HG03135 (cell line): ENCODE measurements around the gene PODNL1.

Source experiments
- ATAC-seq: cut with Tn5 transposase; IDR thresholded peaks from one replicate; pipeline ENCODE4 v1.9.1; 2021; ENCODE audit warnings: mild to moderate bottlenecking, moderate library complexity; ENCODE audit not compliant: unreplicated experiment

PODNL1 gene, protein sequence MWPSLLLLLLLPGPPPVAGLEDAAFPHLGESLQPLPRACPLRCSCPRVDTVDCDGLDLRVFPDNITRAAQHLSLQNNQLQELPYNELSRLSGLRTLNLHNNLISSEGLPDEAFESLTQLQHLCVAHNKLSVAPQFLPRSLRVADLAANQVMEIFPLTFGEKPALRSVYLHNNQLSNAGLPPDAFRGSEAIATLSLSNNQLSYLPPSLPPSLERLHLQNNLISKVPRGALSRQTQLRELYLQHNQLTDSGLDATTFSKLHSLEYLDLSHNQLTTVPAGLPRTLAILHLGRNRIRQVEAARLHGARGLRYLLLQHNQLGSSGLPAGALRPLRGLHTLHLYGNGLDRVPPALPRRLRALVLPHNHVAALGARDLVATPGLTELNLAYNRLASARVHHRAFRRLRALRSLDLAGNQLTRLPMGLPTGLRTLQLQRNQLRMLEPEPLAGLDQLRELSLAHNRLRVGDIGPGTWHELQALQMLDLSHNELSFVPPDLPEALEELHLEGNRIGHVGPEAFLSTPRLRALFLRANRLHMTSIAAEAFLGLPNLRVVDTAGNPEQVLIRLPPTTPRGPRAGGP

GRCh38 chr19:13938301-13939064 is at the start of gene PODNL1:
Gene PODNL1, minus strand, starts transcription at chr19:13938417. Its CDS starts 236 bp downstream, at chr19:13938181.
- no peak for ATAC-seq

- ATAC-seq: no peak
Measured at GRCh38 chr19:13987101-13987890, 49.1 kb upstream of the PODNL1 start.

DNA sequence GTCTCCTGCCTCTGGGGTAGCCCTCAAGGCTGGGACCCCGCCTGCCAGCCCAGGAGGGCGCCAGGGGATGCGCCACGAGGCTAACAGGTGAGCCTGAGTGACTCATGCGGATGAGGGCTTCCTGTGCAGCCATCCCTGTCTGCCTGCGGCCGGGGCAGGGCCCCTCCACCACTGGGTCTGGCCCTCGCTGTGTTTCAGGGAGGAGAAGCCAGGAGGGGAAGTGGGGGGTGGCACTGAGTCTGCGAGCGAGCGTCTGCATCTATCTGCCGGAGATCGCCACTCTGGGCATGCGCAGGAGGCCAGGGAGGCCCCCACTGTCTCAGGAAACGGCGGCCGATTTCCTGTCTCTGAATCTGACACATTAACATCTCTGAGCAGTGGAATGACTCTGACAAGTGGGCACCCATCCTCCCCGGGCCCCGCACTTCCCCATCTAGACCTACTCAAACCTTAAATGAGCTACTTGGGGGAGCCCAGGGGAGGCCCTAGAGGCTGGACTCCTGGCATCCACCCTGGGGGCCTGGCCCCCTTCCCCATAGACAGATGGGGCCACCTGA is 48.2 kb upstream of the PODNL1 start:
- ATAC-seq: peak; percentile 79

GRCh38 chr19:13985771-13986347 is 47.6 kb upstream of the PODNL1 start:
- peak; percentile 4 for ATAC-seq

DNA sequence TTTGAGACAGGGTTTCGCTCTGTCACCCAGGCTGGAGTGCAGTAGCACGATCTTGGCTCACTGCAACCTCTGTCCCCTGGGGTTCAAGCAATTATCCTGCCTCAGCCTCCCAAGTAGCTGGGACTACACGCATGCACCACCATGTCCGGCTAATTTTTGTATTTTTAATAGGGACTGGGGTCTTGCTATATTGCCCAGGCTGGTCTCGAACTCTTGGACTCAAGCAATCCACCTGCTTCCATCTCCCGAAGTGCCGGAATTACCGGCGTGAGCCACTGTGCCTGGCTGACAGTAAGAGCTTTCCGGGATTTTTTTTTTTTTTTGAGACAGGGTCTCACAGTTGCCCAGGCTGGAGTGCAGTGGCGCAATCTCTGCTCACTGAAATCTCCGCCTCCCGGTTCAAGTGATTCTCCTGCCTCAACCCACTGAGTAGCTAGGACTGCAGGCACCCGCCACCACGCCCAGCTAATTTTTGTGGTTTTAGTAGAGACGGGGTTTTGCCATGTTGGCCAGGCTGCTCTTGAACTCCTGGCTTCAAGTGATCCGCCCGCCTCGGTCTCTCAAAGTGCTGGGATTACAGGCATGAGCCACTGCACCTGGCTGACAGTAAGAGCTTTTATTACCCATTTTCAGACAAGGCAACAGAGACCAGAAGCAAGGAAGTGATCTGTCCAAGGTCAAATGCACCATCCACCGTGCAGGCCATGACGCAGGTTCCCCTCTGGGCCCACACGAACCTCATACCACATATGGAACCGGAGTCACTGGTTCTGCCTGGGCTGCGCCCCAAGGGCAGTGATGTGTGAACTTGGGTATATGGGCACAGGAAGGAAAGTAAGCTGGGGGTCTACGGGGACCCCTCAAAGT is 46.9 kb upstream of the PODNL1 start:
- no peak for ATAC-seq

GRCh38 chr19:13984186-13984585 is 46.0 kb upstream of the PODNL1 start:
- no peak for ATAC-seq

GRCh38 chr19:13983213-13983889 is 45.1 kb upstream of the PODNL1 start:
- no peak for ATAC-seq

GRCh38 chr19:13982773-13983172 is 44.6 kb upstream of the PODNL1 start:
- no peak for ATAC-seq

DNA sequence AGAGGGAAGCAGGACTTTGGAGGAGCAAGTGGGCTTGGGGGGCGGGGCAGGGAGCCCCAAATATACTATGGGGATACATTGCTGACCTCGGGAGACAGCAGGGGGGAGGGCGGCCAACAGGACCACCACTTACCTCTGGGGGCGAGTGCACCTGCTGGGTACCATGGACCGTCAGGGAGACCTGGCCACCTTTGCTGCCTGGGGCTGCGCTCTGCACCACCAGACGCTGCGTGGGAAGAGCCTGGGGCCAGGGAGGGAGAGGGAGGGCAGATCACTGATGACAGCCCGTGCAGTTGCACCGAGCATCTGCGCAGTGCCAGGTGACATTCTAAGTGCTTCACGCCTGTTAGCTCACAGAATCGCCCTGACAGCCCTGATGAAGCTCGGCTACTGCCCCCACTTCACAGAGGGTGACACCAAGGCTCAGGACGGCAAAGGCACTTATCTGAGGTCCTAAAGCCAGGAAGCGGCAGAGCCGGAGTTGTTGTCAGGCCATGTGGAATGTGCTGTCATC is 43.8 kb upstream of the PODNL1 start:
- ATAC-seq: no peak

GRCh38 chr19:13981467-13981866 is 43.2 kb upstream of the PODNL1 start:
- no peak for ATAC-seq

DNA sequence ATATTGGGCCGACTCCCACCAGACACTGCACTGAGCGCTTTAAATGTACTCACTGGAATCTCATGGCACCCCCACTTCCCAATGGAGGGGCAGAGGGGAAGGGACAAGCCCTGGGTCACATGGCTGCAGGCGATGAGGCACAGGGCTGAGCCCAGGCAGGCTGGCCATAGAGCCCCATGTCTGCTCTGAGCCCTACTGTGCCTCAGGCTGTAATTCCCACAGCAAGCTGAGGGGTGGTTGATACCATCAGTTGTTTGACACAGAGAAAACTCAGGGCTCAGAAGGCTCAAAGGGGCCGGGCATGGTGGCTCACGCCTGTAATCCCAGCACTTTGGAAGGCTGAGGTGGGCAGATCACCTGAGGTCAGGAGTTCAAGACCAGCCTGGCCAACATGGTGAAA is 42.8 kb upstream of the PODNL1 start:
- no peak for ATAC-seq

- no peak for ATAC-seq
Measured at GRCh38 chr19:13980340-13980739, 42.1 kb upstream of the PODNL1 start.

GRCh38 chr19:13979686-13980085 is 41.5 kb upstream of the PODNL1 start:
- no peak for ATAC-seq

- no peak for ATAC-seq
Measured at GRCh38 chr19:13979244-13979615, 41.0 kb upstream of the PODNL1 start.

GRCh38 chr19:13978351-13979243 is 40.4 kb upstream of the PODNL1 start:
- ATAC-seq: no peak

DNA sequence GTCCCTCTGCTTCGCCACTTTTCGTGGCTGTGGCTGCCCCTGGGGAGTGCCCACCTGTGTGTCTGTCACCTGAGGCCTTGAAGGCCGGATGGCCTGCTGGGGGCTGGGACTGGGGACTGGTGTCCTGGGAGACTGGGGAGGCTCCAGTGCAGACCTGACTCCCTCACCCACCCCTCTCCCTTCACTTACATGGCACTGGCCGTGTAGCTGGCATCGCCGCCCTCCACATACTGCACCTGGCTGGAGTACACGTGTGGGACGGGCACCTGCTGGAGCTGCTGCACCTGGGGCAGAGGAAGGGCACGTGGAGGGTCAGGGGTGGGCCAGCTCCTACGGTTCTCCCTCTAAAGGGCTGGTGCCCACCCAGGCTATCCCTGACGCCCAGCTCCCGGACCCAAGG is 39.6 kb upstream of the PODNL1 start:
- ATAC-seq: no peak

- no peak for ATAC-seq
Measured at GRCh38 chr19:13976446-13976845, 38.2 kb upstream of the PODNL1 start.

DNA sequence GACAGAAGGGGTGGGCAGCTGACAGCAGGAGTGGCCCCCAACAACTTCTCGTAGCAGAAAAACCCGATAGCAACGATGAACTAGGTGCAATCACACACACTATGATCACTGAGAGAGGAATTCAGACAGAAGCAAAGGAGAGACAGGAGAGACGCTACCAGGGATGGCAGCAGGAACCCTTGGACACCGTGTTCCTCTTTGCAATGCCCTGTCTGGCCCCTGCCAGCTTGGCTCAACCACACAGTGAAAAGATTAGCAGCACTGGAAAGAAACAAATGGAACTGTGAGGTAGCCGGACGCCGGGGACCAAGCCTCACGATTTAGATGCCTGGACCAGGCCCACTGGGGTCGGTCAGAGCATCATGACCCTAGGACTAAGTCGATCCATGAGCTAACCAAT is 37.7 kb upstream of the PODNL1 start:
- no peak for ATAC-seq
